GM18951 (cell line): Measurements from ENCODE around the gene KIFC3.
"Not testable (repeated sequence)": the region's sequence is repeated elsewhere in the genome, so short reads cannot be mapped to it uniquely, and the experiment has no call there.

Experiments used
- POLR2A ChIP-seq: IDR thresholded peaks from 4 replicates; pipeline ENCODE4 v1.6.1; 2011; ENCODE audit warnings: mild to moderate bottlenecking; ENCODE audit not compliant: insufficient read length, insufficient read depth; ENCODE audit errors: extremely low read depth
- in situ Hi-C: fragments of 300-500 bp; cut with MboI; formaldehyde crosslinking; loops from one replicate; pipeline ENCODE4 v1.12.0; 2022; ENCODE audit warnings: low sequenced_read_pairs, mixed read lengths, inconsistent platforms; ENCODE audit not compliant: unreplicated experiment

Gene KIFC3, protein sequence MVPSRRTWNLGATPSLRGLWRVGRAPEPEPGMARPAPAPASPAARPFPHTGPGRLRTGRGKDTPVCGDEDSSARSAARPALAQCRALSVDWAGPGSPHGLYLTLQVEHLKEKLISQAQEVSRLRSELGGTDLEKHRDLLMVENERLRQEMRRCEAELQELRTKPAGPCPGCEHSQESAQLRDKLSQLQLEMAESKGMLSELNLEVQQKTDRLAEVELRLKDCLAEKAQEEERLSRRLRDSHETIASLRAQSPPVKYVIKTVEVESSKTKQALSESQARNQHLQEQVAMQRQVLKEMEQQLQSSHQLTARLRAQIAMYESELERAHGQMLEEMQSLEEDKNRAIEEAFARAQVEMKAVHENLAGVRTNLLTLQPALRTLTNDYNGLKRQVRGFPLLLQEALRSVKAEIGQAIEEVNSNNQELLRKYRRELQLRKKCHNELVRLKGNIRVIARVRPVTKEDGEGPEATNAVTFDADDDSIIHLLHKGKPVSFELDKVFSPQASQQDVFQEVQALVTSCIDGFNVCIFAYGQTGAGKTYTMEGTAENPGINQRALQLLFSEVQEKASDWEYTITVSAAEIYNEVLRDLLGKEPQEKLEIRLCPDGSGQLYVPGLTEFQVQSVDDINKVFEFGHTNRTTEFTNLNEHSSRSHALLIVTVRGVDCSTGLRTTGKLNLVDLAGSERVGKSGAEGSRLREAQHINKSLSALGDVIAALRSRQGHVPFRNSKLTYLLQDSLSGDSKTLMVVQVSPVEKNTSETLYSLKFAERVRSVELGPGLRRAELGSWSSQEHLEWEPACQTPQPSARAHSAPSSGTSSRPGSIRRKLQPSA

GRCh38 chr16:57802341-57803133 is at the start of gene KIFC3:
Gene KIFC3, minus strand, starts transcription at chr16:57802491. Its CDS starts 4,248 bp downstream, at chr16:57798243.
- in situ Hi-C loops: no loop called here
- TF ChIP-seq POLR2A: no peak

GRCh38 chr16:57848181-57848580 is 45.9 kb upstream of the KIFC3 start:
- in situ Hi-C loops: no loop called here
- no peak for TF ChIP-seq POLR2A

DNA sequence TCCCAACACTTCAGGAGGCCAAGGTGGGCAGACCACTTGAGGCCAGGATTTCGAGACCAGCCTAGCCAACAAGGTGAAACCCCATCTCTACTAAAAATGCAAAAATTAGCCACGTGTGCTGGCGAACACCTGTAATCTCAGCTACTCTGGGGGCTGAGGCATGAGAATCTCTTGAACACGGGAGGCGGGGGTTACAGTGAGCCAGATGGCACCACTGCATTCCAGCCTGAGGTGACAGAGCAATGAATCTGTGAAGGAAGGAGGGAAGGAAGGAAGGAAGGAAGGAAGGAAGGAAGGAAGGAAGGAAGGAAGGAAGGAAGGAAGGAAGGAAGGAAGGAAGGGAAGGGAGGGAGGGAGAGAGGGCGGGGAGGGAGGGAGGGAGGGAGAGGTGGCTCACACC is 44.6 kb upstream of the KIFC3 start:
- in situ Hi-C loops: not testable (repeated sequence)

DNA sequence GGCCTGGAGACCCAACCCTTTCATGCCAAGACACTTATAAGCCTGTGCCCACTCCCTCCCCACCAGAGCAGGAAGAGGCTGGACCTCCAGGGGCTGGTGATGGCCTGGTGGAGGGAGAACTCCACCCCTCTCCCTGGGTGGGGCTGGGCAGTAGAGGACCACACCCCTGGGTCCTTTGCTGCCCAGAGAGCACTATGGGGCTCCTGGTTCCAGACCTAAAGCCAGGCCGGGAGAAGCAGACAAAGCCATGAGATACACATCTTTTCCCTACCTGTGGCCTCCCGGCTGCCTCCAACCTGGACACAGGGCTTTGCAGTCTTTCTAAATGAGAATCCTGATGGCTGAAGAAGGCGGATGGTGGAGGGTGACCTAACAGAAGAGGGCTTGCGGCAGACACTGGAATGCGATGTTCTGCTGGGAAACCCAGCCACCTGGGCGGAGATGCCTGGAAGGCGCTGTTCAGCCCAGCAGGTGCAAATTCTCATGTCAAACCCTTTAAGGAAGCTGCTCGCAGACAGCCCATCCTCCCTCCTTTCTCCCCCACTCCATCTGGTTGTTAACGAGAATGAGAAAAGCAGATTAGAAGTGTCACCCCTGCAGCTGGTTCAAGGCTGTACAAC is 43.9 kb upstream of the KIFC3 start:
- in situ Hi-C loops: no loop called here
- no peak for TF ChIP-seq POLR2A

DNA sequence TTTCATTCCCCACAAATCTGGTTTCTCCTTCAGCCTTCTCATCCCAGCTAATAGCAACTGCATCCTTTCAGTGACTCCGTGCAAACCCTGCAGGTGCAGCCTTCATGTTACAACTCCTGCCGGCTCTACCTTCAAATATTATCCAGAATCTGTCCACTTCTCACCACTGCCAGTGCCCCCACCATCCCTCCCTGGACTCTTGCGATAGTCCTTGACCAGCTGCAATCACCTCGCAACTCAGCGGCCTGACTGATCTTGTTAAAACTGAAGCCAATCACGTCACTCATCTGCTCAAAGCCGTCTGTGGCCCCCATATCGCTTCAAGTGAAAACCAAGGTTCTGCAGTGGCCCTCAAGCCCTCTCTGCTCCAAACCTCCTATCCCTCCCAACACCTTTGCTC is 42.8 kb upstream of the KIFC3 start:
- in situ Hi-C loops: no loop called here
- no peak for TF ChIP-seq POLR2A

GRCh38 chr16:57844416-57845030 is 42.2 kb upstream of the KIFC3 start:
- in situ Hi-C loops: no loop called here
- TF ChIP-seq POLR2A: no peak

- TF ChIP-seq POLR2A: no peak
- in situ Hi-C loops: no loop called here
These were observed 41.1 kb upstream of the KIFC3 start for GRCh38 chr16:57843400-57843799.

DNA sequence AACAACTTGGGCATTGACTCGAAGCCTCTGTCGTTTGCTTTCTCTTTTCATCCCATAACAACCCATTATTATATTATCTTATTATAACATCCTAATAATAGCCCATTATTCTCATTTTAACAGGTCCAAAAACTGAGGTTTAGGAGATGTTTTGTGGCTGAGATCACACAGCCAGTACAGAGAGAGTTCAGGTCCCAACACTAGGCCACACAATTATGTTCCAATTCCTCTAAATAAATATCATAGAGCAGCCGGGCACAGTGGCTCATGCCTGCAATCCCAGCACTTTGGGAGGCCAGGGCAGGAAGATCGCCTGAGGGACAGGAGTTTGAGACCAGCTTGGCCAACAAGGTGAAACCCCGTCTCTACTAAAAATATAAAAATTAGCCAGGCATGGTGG is 40.3 kb upstream of the KIFC3 start:
- no peak for TF ChIP-seq POLR2A
- in situ Hi-C loops: no loop called here

DNA sequence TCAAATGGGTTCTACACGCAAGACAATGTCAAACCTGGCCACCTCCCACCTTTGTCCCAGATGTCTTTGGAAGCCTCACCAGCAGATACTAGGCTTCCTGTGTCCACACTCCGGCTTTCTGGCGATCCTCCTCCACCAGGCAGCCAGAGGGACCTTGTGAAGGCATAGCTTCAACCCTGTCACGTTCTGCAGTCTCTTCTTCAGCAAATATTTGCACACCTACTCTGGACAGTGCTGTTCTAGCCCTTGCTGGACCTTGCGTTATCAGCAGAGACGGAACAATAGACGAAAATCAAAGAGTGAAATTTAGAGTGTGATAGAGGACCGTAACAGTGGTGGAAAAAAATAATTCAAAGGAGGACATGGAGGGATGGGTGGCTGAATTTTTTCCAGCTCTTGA is 38.5 kb upstream of the KIFC3 start:
- TF ChIP-seq POLR2A: no peak
- in situ Hi-C loops: no loop called here

DNA sequence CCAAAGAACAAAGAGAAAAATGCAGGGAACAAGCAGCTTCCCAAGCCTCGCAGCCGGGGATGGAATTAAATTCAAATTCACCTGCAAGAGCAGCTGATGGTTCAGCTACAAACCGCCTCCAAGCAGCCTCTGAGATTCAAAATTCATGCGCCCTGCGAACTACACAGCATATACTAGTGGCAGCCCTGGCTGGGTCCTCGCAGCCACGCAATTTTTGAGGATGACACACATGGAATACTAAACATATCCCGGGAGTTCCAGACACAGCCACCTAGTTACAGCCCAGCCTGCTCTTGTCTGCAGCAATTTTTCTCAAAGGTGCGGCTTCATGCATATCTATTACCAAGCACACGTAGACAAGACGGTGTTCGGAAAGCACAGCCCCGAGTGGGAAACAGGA is 35.9 kb upstream of the KIFC3 start:
- no peak for TF ChIP-seq POLR2A
- in situ Hi-C loops: no loop called here

DNA sequence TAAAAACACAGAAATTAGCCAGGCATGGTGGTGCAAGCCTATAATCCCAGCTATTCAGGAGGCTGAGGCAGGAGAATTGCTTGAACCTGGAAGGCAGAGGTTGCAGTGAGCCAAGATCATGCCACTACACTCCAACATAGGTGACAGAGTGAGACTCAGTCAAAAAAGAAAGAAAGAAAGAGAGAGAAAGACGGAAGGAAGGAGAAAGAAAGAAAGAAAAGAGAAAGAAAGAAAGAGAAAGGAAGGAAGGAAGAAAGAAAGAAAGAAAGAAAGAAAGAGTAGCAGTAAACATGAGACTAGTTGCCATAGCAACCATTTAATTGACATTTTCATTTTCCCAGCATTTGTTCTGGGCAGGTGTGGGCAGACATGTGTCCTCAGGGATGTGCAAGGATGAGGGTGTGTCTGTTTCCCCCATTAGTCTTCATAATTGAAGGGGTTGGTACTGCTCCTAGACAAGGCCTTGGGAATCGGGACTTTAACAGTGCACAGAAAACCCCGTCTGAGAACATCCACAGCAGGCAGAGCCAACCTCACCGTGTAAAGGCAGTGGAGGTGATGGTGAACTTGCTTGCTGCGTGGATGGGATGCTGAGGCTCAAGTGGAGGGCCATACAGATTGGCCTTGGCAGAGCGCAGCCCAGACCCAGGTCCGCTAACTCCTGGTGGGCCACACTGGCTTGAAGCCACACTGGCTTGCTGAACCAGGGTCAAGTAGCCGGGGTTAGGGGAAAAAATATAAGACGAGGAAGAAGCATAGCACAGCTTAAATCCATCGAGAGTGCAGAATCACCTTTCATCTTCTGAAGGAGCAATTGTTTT is 35.2 kb upstream of the KIFC3 start:
- no peak for TF ChIP-seq POLR2A
- in situ Hi-C loops: no loop called here

- in situ Hi-C loops: not testable (repeated sequence)
These were observed 33.1 kb upstream of the KIFC3 start for GRCh38 chr16:57835439-57835838.

- in situ Hi-C loops: no loop called here
- no peak for TF ChIP-seq POLR2A
These were observed 32.6 kb upstream of the KIFC3 start for GRCh38 chr16:57834936-57835335.
